GM15510 (cell line): ENCODE data around the gene TEC.

Experiments
- POLR2A ChIP-seq: IDR thresholded peaks from 3 replicates; pipeline ENCODE4 v1.6.1; 2011; ENCODE audit warnings: borderline replicate concordance; ENCODE audit not compliant: insufficient read length; ENCODE audit errors: extremely low read depth

The TEC gene

DNA sequence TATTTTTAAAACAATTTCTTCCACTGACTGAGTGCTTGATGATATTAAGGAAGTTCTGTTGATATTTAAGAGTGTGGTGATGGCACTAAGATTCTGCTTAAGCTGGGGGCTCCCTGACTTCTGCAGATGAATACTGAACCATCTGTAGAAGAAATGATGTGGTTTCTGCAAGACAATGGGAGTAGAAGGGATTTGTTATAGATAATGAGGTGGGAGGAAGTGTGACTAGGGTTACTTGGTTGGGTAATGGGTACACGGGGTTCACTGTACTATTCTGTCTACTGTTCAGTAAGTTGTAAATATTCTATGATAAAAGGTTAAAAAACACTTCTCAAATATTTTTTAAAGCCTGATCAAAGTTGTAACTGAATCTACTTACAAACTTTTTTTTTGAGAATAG lies 74.7 kb downstream of the TEC start:
- no peak for TF ChIP-seq POLR2A

DNA sequence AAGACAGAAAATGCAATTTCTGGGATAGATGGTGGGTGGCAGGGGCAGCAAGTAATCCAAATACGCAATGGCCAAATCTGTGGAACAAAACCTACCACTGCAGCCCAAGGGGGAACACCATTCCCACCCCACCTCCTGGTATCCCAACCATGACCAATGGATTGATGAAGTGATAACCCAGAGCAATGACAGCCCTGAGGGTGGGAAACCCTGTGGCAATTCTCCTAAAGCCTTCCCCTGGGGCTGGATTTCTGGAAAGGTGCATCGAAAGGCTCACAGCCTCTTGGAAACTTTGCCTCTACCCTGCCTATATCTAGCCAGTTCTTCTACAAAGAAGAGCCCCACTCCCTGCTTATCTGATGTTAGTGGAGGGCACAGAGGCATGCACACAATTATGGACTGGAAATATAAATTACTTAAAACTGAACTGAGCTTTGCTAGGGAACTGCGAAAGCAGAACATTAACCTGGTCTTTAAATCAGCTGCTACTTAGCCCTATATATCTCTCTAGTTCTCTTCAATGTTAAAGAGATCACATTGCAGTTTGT lies 75.6 kb downstream of the TEC start:
- TF ChIP-seq POLR2A = no peak

DNA sequence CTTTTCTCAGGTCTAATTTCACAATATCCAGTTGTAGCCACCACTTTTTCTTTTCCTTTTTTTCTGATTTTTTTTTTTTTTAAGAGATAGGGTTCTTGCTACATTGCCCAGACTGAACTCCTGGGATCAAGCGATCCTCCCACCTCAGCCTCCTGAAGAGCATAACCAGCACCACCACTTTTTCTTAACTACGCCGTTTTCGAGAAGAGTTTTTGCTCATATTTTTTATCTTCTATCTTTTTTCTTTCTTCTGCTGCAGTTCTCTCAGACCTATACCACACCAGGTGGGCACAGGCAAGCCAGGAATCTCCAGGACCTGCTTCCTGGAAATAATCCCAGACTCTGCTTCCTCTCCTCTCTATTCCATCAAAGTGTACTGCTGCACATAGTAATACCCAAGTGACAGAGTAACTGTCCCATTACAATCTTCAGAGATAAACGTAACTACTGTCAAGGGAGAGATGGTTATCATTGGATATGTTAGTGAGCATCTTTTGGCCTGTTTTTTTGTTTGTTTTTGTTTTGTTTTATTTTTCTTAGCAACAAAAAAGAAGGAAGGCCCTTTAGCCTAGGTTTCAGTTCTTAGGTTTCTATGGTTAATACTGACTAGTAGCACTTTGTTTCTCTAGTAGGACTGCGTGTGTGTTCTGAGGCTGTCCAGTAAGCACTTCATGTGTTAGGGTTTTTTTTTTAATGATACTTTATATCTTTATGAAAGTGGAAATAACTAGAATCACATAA lies 76.4 kb downstream of the TEC start:
- TF ChIP-seq POLR2A = no peak

DNA sequence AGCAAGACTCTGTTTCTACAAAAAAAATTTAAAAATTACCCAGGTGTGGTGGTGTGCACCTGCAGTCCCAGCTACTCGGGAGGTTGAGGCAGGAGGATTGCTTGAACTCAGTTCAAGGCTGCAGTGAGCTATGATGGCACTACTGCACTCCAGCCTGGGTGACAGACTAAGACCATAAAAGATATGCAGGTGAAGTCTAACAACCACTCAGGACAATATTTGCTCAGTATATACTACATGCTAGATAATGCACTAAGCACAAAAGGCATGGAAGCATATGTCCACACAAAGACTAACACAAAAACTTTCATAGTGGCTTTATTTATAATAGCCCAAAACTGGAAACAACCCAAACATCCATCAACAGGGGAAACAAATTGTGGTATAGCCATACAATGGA lies 77.9 kb downstream of the TEC start:
- TF ChIP-seq POLR2A = no peak

DNA sequence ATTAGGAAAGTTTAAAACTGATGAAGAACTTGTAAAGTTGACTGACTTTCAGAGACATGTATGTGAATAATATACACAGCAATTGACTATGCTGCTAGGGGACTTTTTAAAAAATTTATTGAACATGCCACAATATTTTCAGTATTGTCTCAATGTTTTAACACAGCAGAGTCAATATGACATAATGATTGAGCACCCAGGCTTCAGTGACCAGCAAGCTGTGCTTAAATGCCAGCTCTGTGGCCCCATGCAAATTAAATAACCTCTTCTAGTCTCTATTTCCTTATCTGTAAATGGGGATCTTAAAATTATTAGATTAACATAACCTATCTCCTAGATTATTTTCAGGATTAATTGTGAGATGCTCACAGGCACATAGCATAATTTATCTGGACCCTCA lies 78.8 kb downstream of the TEC start:
- TF ChIP-seq POLR2A = no peak

DNA sequence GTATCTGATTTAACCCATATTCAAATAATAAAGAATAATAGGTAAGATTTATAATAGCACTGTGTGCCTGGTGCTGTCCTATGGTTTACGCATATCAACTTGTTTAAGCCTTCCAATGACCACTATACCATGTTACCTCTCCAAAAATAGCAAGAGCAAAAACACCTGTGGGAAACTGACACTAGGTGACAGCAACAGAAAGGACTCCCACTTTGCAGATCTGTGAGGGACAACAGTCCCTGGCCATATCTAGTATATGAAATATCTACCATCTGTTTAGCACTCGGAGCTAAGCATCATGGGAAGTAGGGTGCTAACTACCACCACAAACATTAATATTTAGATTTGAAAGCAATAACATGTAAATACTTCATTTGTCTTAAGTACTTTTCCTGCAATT lies 79.9 kb downstream of the TEC start:
- TF ChIP-seq POLR2A = no peak

DNA sequence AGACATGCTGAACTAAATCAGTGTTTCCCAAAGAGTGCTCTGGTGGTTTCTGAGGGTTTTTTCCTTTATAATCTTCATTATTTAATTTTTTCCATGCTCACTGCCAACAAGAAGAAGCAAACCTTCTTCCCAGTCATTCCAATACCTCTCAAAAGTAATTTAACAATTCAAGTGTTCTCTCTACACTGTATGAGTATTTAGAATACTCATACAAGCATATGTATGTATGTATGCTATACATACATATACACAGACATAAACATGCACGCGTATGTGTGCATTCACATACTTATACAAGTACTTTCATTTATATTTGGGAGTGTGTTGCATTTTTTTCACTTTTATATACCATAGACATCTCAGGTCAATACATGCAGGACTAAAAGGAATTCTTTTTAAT lies 81.2 kb downstream of the TEC start:
- TF ChIP-seq POLR2A = no peak

DNA sequence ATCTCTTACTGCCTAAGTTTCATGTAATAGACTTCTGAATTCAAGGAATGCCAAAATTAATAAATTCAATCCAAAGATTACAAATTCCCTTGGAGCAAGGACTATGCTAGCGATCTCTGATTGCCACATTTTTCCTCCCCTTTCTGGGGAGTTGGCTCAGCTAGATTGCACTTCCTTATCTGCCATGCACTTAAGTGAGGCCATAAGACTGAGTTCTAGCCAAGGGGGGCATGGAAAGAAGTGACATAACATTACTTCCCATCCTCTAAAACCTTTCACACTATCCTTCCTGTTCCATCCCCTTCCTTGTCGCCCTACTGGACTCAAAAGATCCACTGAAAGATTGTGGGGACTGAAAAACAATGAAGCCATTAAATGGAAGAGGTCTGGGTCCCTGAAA lies 81.8 kb downstream of the TEC start:
- no peak for TF ChIP-seq POLR2A

DNA sequence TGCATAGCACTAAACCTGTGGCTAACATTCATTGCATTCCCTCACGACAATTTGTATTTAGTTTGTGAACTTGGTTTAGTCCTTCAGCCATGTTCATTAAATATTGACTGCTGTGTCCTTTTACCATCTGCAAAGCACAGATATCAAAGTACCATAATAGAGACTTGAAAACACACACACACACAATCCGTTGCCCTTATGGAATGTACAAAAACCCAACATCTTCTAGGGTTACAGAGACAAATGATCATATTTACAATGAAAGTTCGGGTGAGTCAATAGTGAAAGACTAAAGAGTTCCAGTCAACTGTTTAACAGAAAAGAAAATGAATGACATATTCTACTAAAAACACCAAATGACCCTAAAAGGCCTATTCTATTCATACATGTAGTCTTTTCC lies 84.8 kb downstream of the TEC start:
- no peak for TF ChIP-seq POLR2A

DNA sequence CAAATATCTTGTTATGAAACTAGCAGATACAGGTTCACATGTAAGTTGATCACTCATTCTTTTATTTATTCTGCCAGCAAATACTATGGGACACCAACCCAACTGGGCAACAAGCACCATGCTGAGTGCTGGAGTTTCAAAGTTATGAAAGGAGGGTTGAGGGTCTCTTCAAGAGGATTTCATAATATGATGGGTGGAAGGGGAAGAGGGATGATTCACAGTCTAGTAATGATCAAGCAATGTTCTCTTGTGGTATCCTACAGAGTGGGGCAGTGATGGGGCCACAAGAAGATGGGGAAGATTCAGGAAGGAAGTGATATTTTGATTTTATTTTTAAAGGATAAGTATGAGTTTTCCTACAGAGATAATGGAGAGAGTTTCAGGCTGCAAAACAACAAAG lies 89.4 kb downstream of the TEC start:
- TF ChIP-seq POLR2A = no peak

DNA sequence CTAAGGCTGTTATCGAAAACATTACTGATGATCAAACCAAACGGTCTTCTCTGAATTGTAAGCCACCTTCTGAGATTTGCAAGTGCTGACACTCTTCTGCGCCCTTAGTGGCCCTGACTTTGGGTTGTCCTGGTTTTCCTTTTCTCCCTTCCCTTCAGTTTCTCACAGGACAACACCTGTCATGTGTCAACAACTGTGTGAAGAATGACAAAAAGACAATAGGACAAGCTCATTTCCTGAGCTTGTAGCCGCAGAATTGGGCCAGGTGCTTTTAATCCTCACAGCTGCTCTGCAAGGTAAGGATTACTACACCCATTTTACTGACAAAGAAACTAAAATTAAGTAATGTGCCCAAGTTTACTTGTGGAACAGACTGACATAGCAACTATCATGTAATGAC lies 90.7 kb downstream of the TEC start:
- TF ChIP-seq POLR2A = no peak

DNA sequence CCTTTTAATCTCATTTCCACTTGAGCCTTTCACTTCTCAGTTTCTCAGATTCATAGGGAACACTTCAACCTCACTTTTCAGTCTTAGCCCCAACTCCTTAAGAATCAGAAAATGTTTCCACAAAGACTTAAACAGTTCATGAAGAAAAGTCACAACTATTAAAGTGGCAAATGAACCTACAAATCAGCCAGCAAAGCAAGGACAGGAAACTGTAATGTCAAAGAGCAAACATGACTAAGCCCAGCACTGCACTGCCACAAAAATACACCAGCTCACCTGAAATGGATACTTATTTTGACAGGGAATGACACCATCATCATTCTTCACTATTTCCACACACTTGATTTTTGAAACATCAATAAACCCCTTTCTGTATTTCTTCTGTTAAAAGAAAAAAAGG lies 93.8 kb downstream of the TEC start:
- TF ChIP-seq POLR2A = no peak

DNA sequence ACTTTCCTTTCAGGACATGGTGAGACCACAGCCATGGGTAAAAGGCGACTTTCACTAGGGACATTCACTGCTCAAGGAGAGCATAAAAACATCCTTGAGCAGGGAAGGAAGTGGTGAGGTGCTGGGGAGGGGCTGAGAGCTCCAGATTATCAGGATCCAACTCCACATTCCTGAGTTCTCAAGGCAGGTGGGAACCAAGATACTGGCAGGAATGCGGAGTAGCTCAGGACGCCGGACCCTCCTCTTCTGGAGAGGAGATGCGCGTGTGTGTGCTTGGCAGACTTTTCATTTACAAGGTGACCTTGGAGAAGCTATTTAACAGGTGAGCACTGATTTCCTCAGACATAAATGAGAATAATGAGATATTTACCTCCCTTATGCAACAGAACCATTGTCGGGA lies 94.3 kb downstream of the TEC start:
- no peak for TF ChIP-seq POLR2A

DNA sequence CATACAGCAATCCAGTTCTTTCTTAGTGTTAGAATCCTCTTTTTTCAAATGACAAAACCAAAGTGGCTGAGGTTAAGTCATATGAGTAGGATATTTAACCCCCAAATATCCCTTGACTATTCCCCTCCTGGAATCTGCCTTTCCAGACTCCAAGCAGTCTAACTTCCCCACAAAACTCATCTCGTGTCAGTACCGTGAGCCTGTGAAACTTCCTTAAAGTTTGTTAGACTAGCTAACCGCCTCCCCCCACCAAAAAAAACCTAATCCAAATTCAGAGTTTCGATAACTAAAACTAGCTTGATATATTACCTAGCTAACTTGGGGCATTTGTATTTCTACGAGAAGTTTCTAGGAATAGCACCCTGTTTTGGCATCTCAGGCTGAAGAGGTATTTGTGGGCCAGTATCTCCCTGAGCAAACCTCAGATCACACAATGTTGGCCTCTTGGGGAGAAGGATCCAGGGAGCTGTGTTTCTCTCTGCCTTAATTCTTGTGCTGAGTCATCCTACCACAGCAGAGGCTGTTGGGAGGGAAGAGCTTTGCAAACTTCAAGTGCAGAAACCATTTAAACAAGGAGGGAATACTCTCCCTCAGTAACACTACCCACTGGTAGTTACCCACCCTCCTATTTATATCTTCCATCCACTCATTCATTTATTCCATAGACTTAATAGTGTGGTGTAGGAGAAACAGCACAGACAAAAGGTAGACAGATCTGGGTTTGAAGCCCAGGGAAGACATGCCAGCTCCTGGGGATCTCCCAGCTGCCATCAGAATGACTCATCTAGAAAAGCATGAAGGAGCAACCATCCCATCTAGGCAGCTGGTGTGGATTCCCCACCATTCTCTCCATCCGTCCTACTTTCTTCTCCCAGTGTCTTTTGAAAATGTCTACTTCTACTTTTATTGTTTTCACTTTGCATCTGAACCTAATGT lies 96.3 kb downstream of the TEC start:
- no peak for TF ChIP-seq POLR2A

DNA sequence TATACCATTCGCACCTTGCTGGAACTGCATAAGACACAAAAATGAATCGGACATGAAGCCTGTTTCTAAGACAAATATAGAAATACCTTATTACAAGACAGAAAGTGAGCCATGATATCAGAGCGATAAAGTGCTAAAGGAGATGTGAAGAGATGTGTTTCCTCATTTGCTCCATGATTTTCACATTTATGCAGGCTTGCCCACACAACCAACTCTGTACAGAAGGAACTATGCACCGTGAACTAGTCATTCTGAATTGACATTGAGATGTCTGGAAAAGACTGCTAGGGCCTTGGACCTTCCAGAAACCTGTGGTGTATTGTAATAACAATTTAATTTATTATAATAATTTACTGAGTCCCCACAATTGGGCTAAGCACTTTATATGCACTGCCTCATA lies 97.0 kb downstream of the TEC start:
- TF ChIP-seq POLR2A = no peak
